A549 treated with ZK216348 at 1 μM for 4 hours (cell line): ENCODE results near the gene NOL3. TPM values are rescaled to one million over a fixed set of nuclear protein-coding genes. Genes with fewer than 3 reads are reported as not detected.

Source experiments
- total RNA-seq: library from RNA; stranded (reverse); fragments of 200-300 nt; extraction: Qiagen RNA extraction; gene quantifications from 5 replicates; pipeline ENCODE4 v1.2.3, GENCODE V29; 2022; ENCODE audit warnings: low read depth

The NOL3 gene
- 54.6 to 75.8 TPM (median 68.3 TPM) in 5 replicates for total RNA-seq

DNA sequence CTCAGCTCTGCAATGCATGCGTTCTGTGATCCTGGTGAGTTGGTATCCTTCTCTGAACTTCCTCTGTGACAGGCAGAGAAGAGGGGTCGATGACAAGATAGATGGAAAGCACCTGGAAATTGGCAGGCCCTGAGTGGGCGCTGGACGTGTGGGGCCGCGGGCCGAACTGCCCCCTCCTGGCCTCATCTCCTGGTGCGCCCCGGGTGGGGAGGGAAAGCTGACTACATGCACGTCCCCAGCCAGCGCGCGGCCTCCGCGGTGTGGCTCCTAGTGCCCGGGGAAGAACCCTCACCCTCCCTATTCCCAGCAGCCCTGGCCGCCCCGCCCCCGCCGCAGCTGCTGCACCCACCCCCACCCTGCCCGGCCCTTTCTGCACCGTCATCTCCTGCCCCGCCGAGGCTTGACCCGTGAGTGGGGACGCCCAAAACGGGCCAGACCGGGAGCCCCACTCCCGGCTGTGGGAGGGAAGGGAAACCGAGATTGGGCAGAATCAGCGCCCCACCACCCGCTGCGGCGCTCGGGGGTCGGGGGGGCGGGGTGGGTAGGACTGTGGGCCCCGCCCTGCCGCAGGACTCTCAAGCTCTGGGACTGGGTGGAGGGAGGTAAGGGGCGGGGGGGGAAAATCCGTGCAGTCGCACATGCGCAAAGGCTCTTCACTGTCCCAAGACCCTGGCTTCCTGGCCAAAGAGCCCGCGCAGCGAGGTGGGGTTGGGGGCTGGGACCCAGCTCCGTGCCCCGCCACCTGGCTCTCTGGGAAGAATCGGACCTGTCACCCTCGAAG, at the start of gene NOL3:
TSS of gene NOL3 (plus strand) at position 371 of the 781 bp plus-strand sequence.

DNA sequence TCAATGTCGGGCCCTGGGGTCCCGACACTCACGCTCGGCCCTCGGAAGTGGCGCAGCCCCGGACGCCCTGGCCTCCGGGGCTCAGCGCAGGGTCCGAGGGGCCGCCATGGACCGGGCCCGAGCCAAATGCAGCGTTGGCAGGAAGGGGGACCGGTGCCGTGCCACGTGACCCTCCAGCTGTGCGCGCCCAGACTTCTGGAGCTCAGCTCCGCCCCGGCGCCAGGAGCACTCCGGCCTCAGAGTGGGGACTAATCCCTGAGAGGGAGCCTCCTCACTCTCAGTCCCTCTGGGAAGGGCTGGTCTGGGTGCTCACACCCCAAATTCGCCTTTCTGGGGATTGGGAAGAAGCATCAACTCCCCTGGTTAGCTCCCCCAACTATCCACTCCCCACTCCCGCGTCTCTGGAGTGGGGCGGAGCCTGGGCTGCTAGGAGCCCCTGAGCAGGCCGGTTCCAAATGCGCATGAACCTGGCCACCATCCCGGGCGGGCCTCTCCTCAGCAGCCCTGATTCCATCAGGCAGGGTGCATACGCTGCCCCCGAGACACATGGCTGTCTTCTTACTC, 19.4 kb upstream of the NOL3 start, which contains the start of gene B3GNT9:
TSS of gene B3GNT9 (minus strand) at position 166 of the 564 bp plus-strand sequence. CDS start 513 bp downstream, outside the sequence.

DNA sequence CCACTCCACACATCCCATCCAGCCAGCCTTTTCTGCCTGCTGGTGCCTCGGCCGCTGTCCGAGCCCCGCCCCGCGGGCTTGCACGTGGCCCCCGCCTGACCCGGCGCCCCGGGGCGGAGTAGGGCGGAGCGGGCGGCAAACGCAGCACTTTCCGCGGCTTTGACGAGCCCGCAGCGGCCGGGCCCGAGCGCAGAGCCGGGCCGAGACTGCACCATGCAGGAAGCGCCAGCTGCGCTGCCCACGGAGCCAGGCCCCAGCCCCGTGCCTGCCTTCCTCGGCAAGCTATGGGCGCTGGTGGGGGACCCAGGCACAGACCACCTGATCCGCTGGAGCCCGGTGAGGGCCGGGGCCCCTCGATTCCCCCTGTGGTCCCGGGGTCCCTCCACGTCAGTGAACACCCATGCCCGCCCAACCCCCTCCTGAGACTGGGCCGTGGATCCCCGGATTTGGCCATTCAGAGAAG, 5.7 kb upstream of the NOL3 start, which contains the start of gene HSF4:
TSS of gene HSF4 (plus strand) at position 147 of the 463 bp plus-strand sequence. CDS start at position 214, 67 bp downstream.

DNA sequence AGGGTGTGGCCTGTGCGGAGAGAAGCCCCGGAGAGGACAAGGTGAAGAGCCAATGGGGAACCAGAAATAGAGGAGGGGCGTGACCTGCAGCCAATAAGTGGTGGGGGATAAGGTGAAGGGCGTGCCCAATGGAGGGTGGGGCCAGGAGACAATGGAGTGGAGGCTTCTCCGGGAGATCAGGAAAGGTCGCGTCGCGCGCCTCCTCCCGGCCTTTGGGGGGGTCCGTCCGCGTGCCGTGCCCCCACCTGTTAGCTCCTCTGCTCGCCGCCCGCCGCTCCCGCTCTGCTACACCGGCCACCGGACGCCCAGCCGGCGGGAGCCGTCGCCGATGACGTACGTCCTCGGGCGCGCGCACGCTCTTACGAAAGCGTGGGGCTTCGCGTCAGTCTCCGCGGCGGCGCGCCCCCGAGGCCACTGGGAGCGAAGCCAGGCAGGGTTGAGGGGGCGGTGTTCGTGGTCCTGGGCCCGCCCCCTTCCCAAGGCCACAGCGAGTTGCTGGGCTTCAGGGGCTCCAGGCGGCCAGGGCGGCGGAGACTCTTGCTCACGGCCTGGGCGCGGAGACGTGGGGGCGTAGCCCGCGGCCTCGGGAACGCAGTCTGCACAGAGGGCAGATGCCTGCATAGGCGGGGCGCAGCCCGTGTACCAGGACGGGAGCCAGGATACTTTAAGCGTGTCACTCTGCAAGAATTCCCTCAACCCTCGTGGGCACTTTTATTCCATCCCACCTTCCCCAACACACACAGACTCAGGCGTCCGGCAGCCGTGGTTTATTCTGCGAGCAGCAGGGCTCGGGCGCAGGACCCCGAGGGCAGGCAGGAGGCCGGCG, 13.5 kb downstream of the NOL3 start, which contains the start of gene MATCAP1:
TSS of gene MATCAP1 (minus strand) at position 337 of the 826 bp plus-strand sequence. CDS start 3,353 bp downstream, outside the sequence.

DNA sequence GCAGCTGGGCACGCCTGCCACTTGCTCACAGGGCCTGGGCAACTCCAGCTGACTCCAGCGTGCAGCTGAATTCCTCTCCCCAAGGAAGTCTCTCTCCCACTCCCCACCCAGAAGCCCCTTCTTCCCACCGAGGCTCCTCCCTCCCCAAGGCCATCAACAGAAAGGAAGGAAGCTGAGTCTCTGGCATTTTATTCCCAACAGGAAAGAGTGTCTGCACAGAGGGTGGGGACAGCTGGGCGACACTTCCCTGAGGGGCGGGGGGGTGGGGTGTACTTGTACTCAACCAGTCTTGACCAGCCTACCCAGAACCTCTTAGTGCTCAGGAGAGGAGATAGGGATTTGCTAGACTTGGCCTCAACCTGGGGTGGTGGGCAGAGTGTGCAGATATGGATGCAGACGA, 19.7 kb downstream of the NOL3 start, which contains the start of gene EXOC3L1:
TSS of gene EXOC3L1 (minus strand) at position 96 of the 400 bp plus-strand sequence. CDS start 460 bp downstream, outside the sequence.

DNA sequence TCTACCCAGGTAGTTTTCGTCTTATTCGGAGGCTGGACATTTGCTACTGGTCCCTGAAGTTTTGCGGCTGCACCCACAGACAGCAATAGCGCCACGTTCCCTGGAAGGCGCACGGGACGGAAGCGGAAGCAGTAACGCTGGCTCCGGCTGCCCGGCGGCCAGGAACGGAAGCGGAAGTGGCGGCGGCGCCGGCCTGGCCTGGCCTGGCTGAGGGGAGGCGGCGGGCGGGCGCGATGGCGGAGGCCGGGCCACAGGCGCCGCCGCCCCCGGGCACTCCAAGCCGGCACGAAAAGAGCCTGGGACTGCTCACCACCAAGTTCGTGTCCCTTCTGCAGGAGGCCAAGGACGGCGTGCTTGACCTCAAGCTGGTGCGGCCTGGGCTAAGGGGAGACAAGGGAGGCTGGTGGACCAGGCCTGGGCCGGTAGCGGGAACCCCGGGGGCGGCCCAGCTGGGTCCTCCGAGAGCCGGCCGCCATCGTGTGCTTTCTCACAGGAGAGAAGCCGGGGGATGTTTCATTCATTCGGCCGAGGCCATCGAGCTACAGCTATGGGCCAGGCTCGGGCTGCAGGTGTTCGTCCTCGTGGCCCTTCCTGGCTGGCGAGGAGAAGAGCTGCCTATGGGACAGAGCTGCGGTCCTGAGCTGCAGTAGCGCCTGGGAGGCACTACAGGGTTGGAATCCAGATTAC, 21.8 kb downstream of the NOL3 start, which contains the start of gene E2F4:
TSS of gene E2F4 (plus strand) at position 161 of the 687 bp plus-strand sequence. CDS start at position 234, 73 bp downstream.

DNA sequence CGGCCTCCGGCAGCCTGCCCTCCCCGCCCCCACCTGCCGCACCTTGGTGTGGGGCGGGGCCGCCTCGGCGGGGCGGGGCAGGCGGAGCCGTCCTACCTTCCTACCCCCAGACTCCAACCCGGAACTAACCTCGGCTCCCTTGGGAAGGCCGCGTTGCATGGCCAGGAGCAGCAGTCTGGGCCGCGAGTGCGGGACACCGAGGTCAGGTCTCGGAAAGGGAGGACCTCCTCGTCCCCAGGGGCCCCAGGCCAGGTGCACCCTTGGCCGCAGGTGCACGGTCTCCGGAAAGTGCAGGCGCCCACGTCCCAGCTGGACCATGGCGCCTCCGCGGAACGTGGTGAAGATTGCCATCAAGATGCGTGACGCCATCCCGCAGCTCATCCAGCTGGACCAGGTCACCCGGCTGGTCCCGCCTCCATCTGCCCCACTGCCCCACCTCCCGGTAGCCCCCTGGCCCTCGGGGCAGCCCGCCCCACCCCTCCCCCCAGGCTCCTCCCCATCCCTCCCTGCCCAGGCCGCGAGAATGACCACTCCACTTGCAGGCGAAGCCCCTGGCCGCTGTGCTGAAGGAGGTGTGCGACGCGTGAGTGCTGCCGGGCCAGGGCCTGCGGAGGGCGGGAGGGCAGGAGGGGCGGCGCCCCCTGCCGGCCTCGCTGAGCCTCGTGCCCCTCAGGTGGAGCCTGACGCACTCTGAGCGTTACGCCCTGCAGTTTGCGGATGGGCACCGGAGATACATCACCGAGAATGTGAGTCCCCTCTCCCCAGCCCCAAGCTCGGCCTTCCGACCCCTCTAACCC, 28.9 kb downstream of the NOL3 start, which contains the start of gene ELMO3:
TSS of gene ELMO3 (plus strand) at position 121 of the 797 bp plus-strand sequence. CDS start at position 317, 196 bp downstream.

Other genes with a start within 250 kb of the NOL3 start
- gene RRAD, start 245.0 kb upstream of the NOL3 start, total RNA-seq: 12.7 to 26.2 TPM (median 19.9 TPM) in 5 replicates
- 115 to 180 TPM (median 175 TPM) in 5 replicates for gene CIAO2B, start 236.1 kb upstream of the NOL3 start, total RNA-seq
- 24.3 to 33.5 TPM (median 31.6 TPM) in 5 replicates for gene CES2, start 235.0 kb upstream of the NOL3 start, total RNA-seq
- 1.7 to 4.1 TPM (median 2.0 TPM) in 5 replicates for gene CES3, start 209.3 kb upstream of the NOL3 start, total RNA-seq
- gene CES4A, start 181.9 kb upstream of the NOL3 start, total RNA-seq: 1.4 to 3.0 TPM (median 2.4 TPM) in 5 replicates
- 43.7 to 61.8 TPM (median 54.2 TPM) in 5 replicates for gene CBFB, start 141.4 kb upstream of the NOL3 start, total RNA-seq
- 22.9 to 28.3 TPM (median 25.1 TPM) in 5 replicates for gene PHAF1, start 60.6 kb upstream of the NOL3 start, total RNA-seq
- 6.2 to 10.8 TPM (median 8.8 TPM) in 5 replicates for gene B3GNT9, start 19.5 kb upstream of the NOL3 start, total RNA-seq
- 8.5 to 23.1 TPM (median 20.9 TPM) in 5 replicates for gene TRADD, start 10.6 kb upstream of the NOL3 start, total RNA-seq
- gene FBXL8, start 10.6 kb upstream of the NOL3 start, total RNA-seq: 4.4 to 12.7 TPM (median 9.8 TPM) in 5 replicates
- 10.2 to 23.3 TPM (median 14.8 TPM) in 5 replicates for gene HSF4, start 5.8 kb upstream of the NOL3 start, total RNA-seq
- gene MATCAP1, start 13.4 kb downstream of the NOL3 start, total RNA-seq: 3.7 to 7.9 TPM (median 6.9 TPM) in 5 replicates
- gene EXOC3L1, start 19.6 kb downstream of the NOL3 start, total RNA-seq: 0.07 to 0.27 TPM (median 0.27 TPM) in 3 of 5 replicates, not detected in the others
- 64.0 to 101 TPM (median 98.3 TPM) in 5 replicates for gene E2F4, start 21.6 kb downstream of the NOL3 start, total RNA-seq
- gene ELMO3, start 28.6 kb downstream of the NOL3 start, total RNA-seq: 0.61 to 1.9 TPM (median 1.3 TPM) in 5 replicates
- gene TMEM208, start 56.6 kb downstream of the NOL3 start, total RNA-seq: 78.6 to 99.6 TPM (median 92.1 TPM) in 5 replicates
- gene FHOD1, start 76.9 kb downstream of the NOL3 start, total RNA-seq: 34.5 to 67.0 TPM (median 52.3 TPM) in 5 replicates
- 1.0 to 2.1 TPM (median 1.6 TPM) in 5 replicates for gene SLC9A5, start 78.4 kb downstream of the NOL3 start, total RNA-seq
- 11.2 to 17.2 TPM (median 15.7 TPM) in 5 replicates for gene PLEKHG4, start 109.0 kb downstream of the NOL3 start, total RNA-seq
- 0.06 to 0.45 TPM in 2 of 5 replicates, not detected in the others for gene KCTD19, start 156.2 kb downstream of the NOL3 start, total RNA-seq
- 0.21 to 0.41 TPM in 2 of 5 replicates, not detected in the others for gene LRRC36, start 156.3 kb downstream of the NOL3 start, total RNA-seq
- 7.5 to 12.4 TPM (median 12.3 TPM) in 5 replicates for gene TPPP3, start 223.0 kb downstream of the NOL3 start, total RNA-seq
- 3.7 to 7.1 TPM (median 5.9 TPM) in 5 replicates for gene ZDHHC1, start 245.9 kb downstream of the NOL3 start, total RNA-seq